Mucosa of stomach (tissue), 1 donor: ENCODE measurements around the gene CDH26.

ENCODE experiments used
- H3K27me3 ChIP-seq: one replicate; pipeline ENCODE4 v1.7.0; 2013; ENCODE audit warnings: mild to moderate bottlenecking, low read length; ENCODE audit not compliant: control insufficient read depth, insufficient read depth
- H3K36me3 ChIP-seq: one replicate; pipeline ENCODE4 v1.7.0; 2013; ENCODE audit warnings: low read length; ENCODE audit not compliant: control insufficient read depth, insufficient read depth
- H3K4me1 ChIP-seq: one replicate; pipeline ENCODE4 v1.7.0; 2013; ENCODE audit warnings: mild to moderate bottlenecking, low read length; ENCODE audit not compliant: control insufficient read depth, insufficient read depth
- H3K4me3 ChIP-seq: one replicate; pipeline ENCODE4 v1.7.0; 2013; ENCODE audit warnings: low read length
- H3K9ac ChIP-seq: one replicate; pipeline ENCODE4 v1.7.0; 2013; ENCODE audit warnings: mild to moderate bottlenecking, low read length, moderate library complexity
- H3K9me3 ChIP-seq: one replicate; pipeline ENCODE4 v1.7.0; 2013; ENCODE audit warnings: mild to moderate bottlenecking, low read length, moderate library complexity; ENCODE audit not compliant: control insufficient read depth
- donor health status: Pancreatic carcinoma.

CDH26 gene

GRCh38 chr20:60009318-60009717 lies 51.1 kb downstream of the CDH26 start:
- no peak overlapping the region for H3K9ac ChIP-seq
- no peak overlapping the region for H3K4me3 ChIP-seq
- H3K27me3 ChIP-seq, result no peaks in the 10 kb centered on the region
- H3K36me3 ChIP-seq, result no peaks in the 10 kb centered on the region
- H3K9me3 ChIP-seq, result no peaks in the 10 kb centered on the region
- no peaks in the 10 kb centered on the region for H3K4me1 ChIP-seq

DNA sequence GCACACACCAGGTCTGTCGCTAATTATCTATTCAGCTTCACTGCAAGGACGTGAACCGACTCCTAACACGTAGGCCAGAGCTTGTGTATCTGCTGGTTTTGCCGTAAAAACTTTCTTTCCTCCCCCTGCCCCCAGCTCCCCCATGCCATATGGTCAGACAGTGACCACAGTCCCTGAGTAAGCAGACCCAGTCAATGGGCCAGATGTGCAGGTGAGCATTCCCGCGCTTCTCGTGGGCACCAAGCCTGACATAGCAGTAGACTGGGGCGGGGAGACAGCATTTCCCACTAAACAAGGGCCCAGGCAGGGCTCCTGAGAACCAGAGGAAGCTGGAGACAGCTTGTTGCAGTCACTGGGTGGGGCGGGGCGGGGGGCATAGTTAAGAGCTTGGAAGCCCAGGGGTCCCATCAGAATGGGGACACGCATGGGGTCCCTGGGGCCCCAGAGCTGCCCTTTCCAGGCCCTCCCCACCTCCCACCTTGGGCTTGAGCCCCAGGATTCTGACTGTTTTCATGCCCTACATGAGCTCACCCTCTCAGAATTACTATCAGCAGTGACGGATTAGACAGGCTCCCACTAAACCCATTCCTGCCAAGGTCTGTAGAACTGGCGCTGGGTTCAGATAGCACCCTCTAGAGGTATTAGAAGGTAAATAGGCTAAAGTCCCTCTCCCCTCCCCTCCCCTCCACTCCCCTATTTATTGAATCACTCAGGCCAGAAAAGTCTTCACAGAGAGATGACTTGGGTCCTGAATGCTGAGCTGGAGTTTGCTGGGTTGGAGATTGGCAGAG lies 51.8 kb downstream of the CDH26 start:
- H3K4me1 ChIP-seq, result no peaks in the 10 kb centered on the region
- no peak overlapping the region for H3K4me3 ChIP-seq
- H3K36me3 ChIP-seq, result no peaks in the 10 kb centered on the region
- H3K27me3 ChIP-seq, result no peaks in the 10 kb centered on the region
- H3K9ac ChIP-seq, result no peak overlapping the region
- no peaks in the 10 kb centered on the region for H3K9me3 ChIP-seq

- no peaks in the 10 kb centered on the region for H3K9me3 ChIP-seq
- no peaks in the 10 kb centered on the region for H3K36me3 ChIP-seq
- no peak overlapping the region for H3K4me3 ChIP-seq
- H3K4me1 ChIP-seq, result no peaks in the 10 kb centered on the region
- no peaks in the 10 kb centered on the region for H3K27me3 ChIP-seq
- H3K9ac ChIP-seq, result no peak overlapping the region
Observed at GRCh38 chr20:60010689-60011458, 52.7 kb downstream of the CDH26 start.

GRCh38 chr20:60011512-60012507 lies 53.6 kb downstream of the CDH26 start:
- no peaks in the 10 kb centered on the region for H3K36me3 ChIP-seq
- no peak overlapping the region for H3K4me3 ChIP-seq
- H3K9ac ChIP-seq, result no peak overlapping the region
- H3K4me1 ChIP-seq, result no peaks in the 10 kb centered on the region
- H3K9me3 ChIP-seq, result no peaks in the 10 kb centered on the region
- no peaks in the 10 kb centered on the region for H3K27me3 ChIP-seq

- no peaks in the 10 kb centered on the region for H3K36me3 ChIP-seq
- no peak overlapping the region for H3K4me3 ChIP-seq
- H3K27me3 ChIP-seq, result no peaks in the 10 kb centered on the region
- H3K9ac ChIP-seq, result no peak overlapping the region
- H3K9me3 ChIP-seq, result no peaks in the 10 kb centered on the region
- H3K4me1 ChIP-seq, result no peaks in the 10 kb centered on the region
Observed at GRCh38 chr20:60013296-60014139, 55.3 kb downstream of the CDH26 start.

- H3K27me3 ChIP-seq, result no peaks in the 10 kb centered on the region
- no peak overlapping the region for H3K4me3 ChIP-seq
- H3K36me3 ChIP-seq, result no peaks in the 10 kb centered on the region
- H3K4me1 ChIP-seq, result no peaks in the 10 kb centered on the region
- H3K9me3 ChIP-seq, result no peaks in the 10 kb centered on the region
- no peak overlapping the region for H3K9ac ChIP-seq
Observed at GRCh38 chr20:60016406-60016805, 58.2 kb downstream of the CDH26 start.

GRCh38 chr20:60020251-60020650 lies 62.0 kb downstream of the CDH26 start:
- no peak overlapping the region for H3K4me3 ChIP-seq
- no peak overlapping the region for H3K9ac ChIP-seq
- H3K36me3 ChIP-seq, result no peaks in the 10 kb centered on the region
- peaks cover 10% of the 10 kb centered on the region for H3K4me1 ChIP-seq
- no peaks in the 10 kb centered on the region for H3K27me3 ChIP-seq
- no peaks in the 10 kb centered on the region for H3K9me3 ChIP-seq

DNA sequence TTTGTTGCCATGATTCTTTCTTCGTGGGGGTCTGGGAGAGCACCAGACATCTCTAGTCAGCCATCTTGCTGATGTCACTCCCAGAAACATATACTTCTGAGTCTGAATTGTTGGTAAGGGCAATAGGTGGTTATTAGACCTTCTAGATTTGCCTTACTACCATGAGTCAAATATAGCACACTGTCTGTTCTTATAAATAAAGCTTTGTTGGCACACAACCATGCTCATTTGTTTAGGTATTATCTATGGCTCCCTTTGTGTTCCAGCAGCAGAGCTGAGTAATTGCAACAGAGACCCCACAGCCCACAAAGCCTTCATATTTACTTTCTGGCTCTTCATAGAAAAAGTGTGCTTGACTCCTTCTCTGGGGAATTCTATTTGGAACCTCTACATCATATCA lies 62.9 kb downstream of the CDH26 start:
- H3K36me3 ChIP-seq, result no peaks in the 10 kb centered on the region
- no peak overlapping the region for H3K9ac ChIP-seq
- H3K9me3 ChIP-seq, result no peaks in the 10 kb centered on the region

DNA sequence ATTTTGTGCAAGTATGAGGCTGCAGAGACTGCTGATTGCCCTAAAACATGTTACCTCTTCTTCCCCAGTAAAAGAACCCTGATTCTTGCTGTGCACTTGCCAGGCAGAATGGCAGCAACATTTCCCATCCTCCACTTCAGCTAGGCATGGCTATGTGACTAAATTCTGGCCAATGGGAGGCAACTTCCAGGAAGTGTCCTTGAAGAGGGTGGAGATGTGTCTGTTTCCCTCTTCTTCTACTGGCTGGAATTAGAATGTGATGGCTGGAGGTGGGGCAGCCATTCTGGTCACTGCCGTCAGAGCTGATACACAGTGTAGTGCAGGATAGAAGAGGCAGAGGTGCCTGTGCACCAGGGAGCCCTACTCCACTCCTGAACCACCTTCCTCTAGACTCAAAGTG lies 64.6 kb downstream of the CDH26 start:
- Histone ChIP-seq H3K9ac (no peak overlapping the region), H3K27me3 (no peaks in the 10 kb centered on the region), H3K4me1 (peaks cover 10% of the 10 kb centered on the region)

More for the DNA sequence above, 62.9 kb downstream of the CDH26 start:
- Histone ChIP-seq H3K4me1 (peaks cover 10% of the 10 kb centered on the region), H3K27me3 (no peaks in the 10 kb centered on the region), H3K4me3 (no peak overlapping the region)

GRCh38 chr20:60024245-60024644 lies 66.0 kb downstream of the CDH26 start:
- no peak overlapping the region for H3K4me3 ChIP-seq
- H3K36me3 ChIP-seq, result no peaks in the 10 kb centered on the region
- no peaks in the 10 kb centered on the region for H3K9me3 ChIP-seq
- H3K27me3 ChIP-seq, result no peaks in the 10 kb centered on the region
- peaks cover 10% of the 10 kb centered on the region for H3K4me1 ChIP-seq
- H3K9ac ChIP-seq, result no peak overlapping the region

More for the DNA sequence above, 64.6 kb downstream of the CDH26 start:
- Histone ChIP-seq H3K36me3 (no peaks in the 10 kb centered on the region), H3K9me3 (no peaks in the 10 kb centered on the region), H3K4me3 (no peak overlapping the region)

DNA sequence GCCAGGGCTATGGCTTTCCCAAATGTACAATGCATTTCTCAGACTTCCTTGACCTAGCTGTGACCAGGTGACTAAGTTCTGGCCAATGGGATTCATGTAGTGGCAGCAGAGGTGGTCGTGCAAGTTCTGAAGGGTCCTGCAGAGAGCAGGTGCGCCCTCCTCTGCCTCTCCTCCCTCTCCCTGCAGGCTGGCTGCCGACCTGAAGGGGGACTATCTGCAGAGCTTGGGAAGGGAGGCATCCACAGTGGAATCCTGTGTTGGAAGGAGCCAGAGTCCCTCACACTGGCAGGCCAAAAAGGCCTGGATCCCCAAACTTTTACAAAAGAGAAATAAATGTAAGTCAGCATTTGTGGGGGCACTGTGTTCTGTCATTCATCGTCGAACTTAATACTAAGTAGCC lies 66.6 kb downstream of the CDH26 start:
- no peak overlapping the region for H3K9ac ChIP-seq
- no peaks in the 10 kb centered on the region for H3K9me3 ChIP-seq
- H3K27me3 ChIP-seq, result no peaks in the 10 kb centered on the region
- no peaks in the 10 kb centered on the region for H3K36me3 ChIP-seq
- peaks cover 10% of the 10 kb centered on the region for H3K4me1 ChIP-seq
- no peak overlapping the region for H3K4me3 ChIP-seq
